ENCODE measurements around the gene SOST. TPM values are rescaled to one million over a fixed set of nuclear protein-coding genes. Genes with fewer than 3 reads are reported as not detected.

SOST gene
- total RNA-seq, 1 experiment from 2014 or later, result not detected

GRCh38 chr17:43784068-43784467 lies 25.5 kb upstream of the SOST start:
- H3K36me3 ChIP-seq (ENCODE audit: control insufficient read depth, insufficient read depth, low read length), result no peaks in the 10 kb centered on the region
- no peaks in the 10 kb centered on the region for H3K27me3 ChIP-seq (ENCODE audit: control insufficient read depth, insufficient read depth, low read length)
- intact Hi-C loops (cut with micrococcal nuclease; ENCODE audit: unreplicated experiment), result no loop called here
- no peak overlapping the region for H3K27ac ChIP-seq (ENCODE audit: low read length)
- BruUV-seq (replicated peaks), result no TSS peak
- POLR2A ChIA-PET, result no interaction called here
- H3K4me1 ChIP-seq (ENCODE audit: control insufficient read depth, insufficient read depth, low read length), result 0 out of 2 replicates have a peak, but pooled peaks cover 3% of the 10 kb centered on the region
- TF ChIP-seq SIN3A (IDR thresholded peaks at IDR 0.05; ENCODE audit: borderline replicate concordance, insufficient read depth, low read depth, low read length) (no peak), REST (IDR thresholded peaks at IDR 0.05; ENCODE audit: insufficient read depth in 1 of 2, low read depth in 2 of 2, low read length in 1 of 2) (no peak), CTCF (IDR thresholded peaks at IDR 0.05) (no peak), POLR2AphosphoS5 (IDR thresholded peaks at IDR 0.05; ENCODE audit: low read depth, low read length) (no peak), TCF7L2 (IDR thresholded peaks at IDR 0.05; ENCODE audit: low read depth, low read length) (no peak)
- ATAC-seq (no peak), DNase-seq (ENCODE audit: low read depth, low spot score) (no peak)
- in situ Hi-C loops (cut with HindIII; ENCODE audit: low pct_unique_long_range_greater_than_20kb, low sequenced_read_pairs), result no loop called here
- CTCF ChIA-PET, result no interaction called here
- no peaks in the 10 kb centered on the region for H3K9me3 ChIP-seq (ENCODE audit: control insufficient read depth, insufficient read depth, low read depth, low read length)
- no peak overlapping the region for H3K4me3 ChIP-seq (ENCODE audit: low read depth in 2 of 2, low read length in 2 of 2)

- in situ Hi-C loops (cut with HindIII; ENCODE audit: low pct_unique_long_range_greater_than_20kb, low sequenced_read_pairs) (no loop called here), intact Hi-C loops (cut with micrococcal nuclease; ENCODE audit: unreplicated experiment) (no loop called here)
- CTCF ChIA-PET, result no interaction called here
- Histone ChIP-seq H3K27me3 (ENCODE audit: control insufficient read depth, insufficient read depth, low read length) (no peaks in the 10 kb centered on the region), H3K27ac (ENCODE audit: low read length) (no peak overlapping the region), H3K9me3 (ENCODE audit: control insufficient read depth, insufficient read depth, low read depth, low read length) (no peaks in the 10 kb centered on the region), H3K4me1 (ENCODE audit: control insufficient read depth, insufficient read depth, low read length) (0 out of 2 replicates have a peak, but pooled peaks cover 3% of the 10 kb centered on the region), H3K4me3 (ENCODE audit: low read depth in 2 of 2, low read length in 2 of 2) (no peak overlapping the region), H3K36me3 (ENCODE audit: control insufficient read depth, insufficient read depth, low read length) (no peaks in the 10 kb centered on the region)
- TF ChIP-seq POLR2AphosphoS5 (IDR thresholded peaks at IDR 0.05; ENCODE audit: low read depth, low read length), result no peak
- no peak for TF ChIP-seq TCF7L2 (IDR thresholded peaks at IDR 0.05; ENCODE audit: low read depth, low read length)
- no peak for TF ChIP-seq REST (IDR thresholded peaks at IDR 0.05; ENCODE audit: insufficient read depth in 1 of 2, low read depth in 2 of 2, low read length in 1 of 2)
- TF ChIP-seq SIN3A (IDR thresholded peaks at IDR 0.05; ENCODE audit: borderline replicate concordance, insufficient read depth, low read depth, low read length), result no peak
- TF ChIP-seq CTCF (IDR thresholded peaks at IDR 0.05), result no peak
- no peak for ATAC-seq
- POLR2A ChIA-PET, result no interaction called here
- DNase-seq (ENCODE audit: low read depth, low spot score), result no peak
- no TSS peak for BruUV-seq (replicated peaks)
These were observed 24.5 kb upstream of the SOST start for GRCh38 chr17:43782913-43783680.
